Upper lobe of left lung (tissue), 6 donors: ENCODE data around the gene PROSER3. TPM values are rescaled to one million over a fixed set of nuclear protein-coding genes. Genes with fewer than 3 reads are reported as not detected.
A peak's percentile ranks its signal among the peaks of the same experiment; 100 is the strongest.
"Not testable (repeated sequence)": the region's sequence is repeated elsewhere in the genome, so short reads cannot be mapped to it uniquely, and the experiment has no call there.

Source experiments
- ATAC-seq, 2 donors: fragments of 200-7000 bp; cut with Tn5 transposase; one replicate each; pipeline ENCODE4 v1.9.1; 2022; ENCODE audit warnings: mild to moderate bottlenecking in 2 of 2, moderate library complexity in 2 of 2; ENCODE audit not compliant: low FRiP score in 2 of 2
- DNase-seq, 2 donors: peaks; one replicate each; pipeline ENCODE4 v3.0.0-alpha.2; 2019 to 2020
- H3K27ac ChIP-seq, 4 donors: fragments of 200-600 bp; sonication (generic); one replicate each; pipeline ENCODE4 v1.5.1; 2016 to 2019
- H3K27me3 ChIP-seq, 4 donors: fragments of 200-600 bp; sonication (generic); one replicate each; pipeline ENCODE4 v1.5.1; 2017 to 2019
- H3K36me3 ChIP-seq, 4 donors: fragments of 200-600 bp; sonication (generic); one replicate each; pipeline ENCODE4 v1.5.1; 2016 to 2019
- H3K4me1 ChIP-seq, 4 donors: fragments of 200-600 bp; sonication (generic); one replicate each; pipeline ENCODE4 v1.5.1; 2018 to 2019
- H3K4me3 ChIP-seq, 4 donors: fragments of 200-600 bp; sonication (generic); one replicate each; pipeline ENCODE4 v1.5.1; 2017 to 2019; ENCODE audit warnings: mild to moderate bottlenecking in 2 of 4, moderate library complexity in 1 of 4
- H3K9me3 ChIP-seq, 4 donors: fragments of 200-600 bp; sonication (generic); one replicate each; pipeline ENCODE4 v1.5.1; 2018 to 2019
- EP300 ChIP-seq, 4 donors: sonication (generic); formaldehyde crosslinking; IDR thresholded peaks; one replicate each; pipeline ENCODE4 v1.5.1; 2017; ENCODE audit warnings: antibody characterized with exemption in 4 of 4, control low read depth in 2 of 4
- POLR2A ChIP-seq, 4 donors: fragments of 450-650 bp; IDR thresholded peaks; one replicate each; pipeline ENCODE4 v1.5.1; 2016 to 2017; ENCODE audit warnings: antibody characterized with exemption in 4 of 4, mild to moderate bottlenecking in 2 of 4
- POLR2AphosphoS5 ChIP-seq, 2 donors: sonication (generic); formaldehyde crosslinking; IDR thresholded peaks; one replicate each; pipeline ENCODE4 v1.5.1; 2017; ENCODE audit warnings: antibody characterized with exemption in 2 of 2
- WGBS, 2 donors: methylation state at CpG; one replicate each; pipeline ENCODE4 v1.1.5; 2017 to 2018; 5-methylcytosine and 5-hydroxymethylcytosine counted together
- total RNA-seq, 6 donors: library from RNA; depleted of rRNA in 4 of 6; stranded (reverse); fragments of >200 nt in 4 of 6; gene quantifications; one replicate each; pipeline versions ENCODE4 v1.1.0 to v1.2.1, GENCODE V29; 2016 to 2021
- TF ChIP-seq, protein P1 (sequence below), 6 experiments: fragments of 450-650 bp in 4 of 6; fragments of 200-600 bp in 2 of 6; sonication (generic) in 2 of 6; IDR thresholded peaks; one replicate each; pipeline ENCODE4 v1.5.1; 2016 to 2019; ENCODE audit warnings: antibody characterized with exemption in 6 of 6
- donor health status: DM: no; HTN: no; CAD: no; lungs with moderate emphysema.
- donor health status: DM: no; HTN: yes; CAD: no; lungs with severe emphysema.

The PROSER3 gene
- total RNA-seq, 6 donors from 2014 or later: 13.8 to 32.5 (median 19.5) TPM

- peaks cover 0 to 9% (median under 1%) of the 10 kb centered on the region in 4 donors for H3K27me3 ChIP-seq
- WGBS, 2 donors: 84 to 88% methylated on average over 12 to 15 of the region's 15 CpGs
- no peaks in the 10 kb centered on the region for H3K9me3 ChIP-seq
- H3K4me3 ChIP-seq: no peak overlapping the region
- peaks cover 0 to 4% (median 0%) of the 10 kb centered on the region in 4 donors for H3K4me1 ChIP-seq
- no peaks in the 10 kb centered on the region for H3K36me3 ChIP-seq
- ATAC-seq: no peak
- H3K27ac ChIP-seq: no peak overlapping the region
- DNase-seq: peak in 1 of 2 donors; percentile 53
- TF ChIP-seq POLR2A (IDR thresholded peaks at IDR 0.05) (no peak), EP300 (IDR thresholded peaks at IDR 0.05) (no peak), POLR2AphosphoS5 (IDR thresholded peaks at IDR 0.05) (no peak)
- TF ChIP-seq, protein P1, sequence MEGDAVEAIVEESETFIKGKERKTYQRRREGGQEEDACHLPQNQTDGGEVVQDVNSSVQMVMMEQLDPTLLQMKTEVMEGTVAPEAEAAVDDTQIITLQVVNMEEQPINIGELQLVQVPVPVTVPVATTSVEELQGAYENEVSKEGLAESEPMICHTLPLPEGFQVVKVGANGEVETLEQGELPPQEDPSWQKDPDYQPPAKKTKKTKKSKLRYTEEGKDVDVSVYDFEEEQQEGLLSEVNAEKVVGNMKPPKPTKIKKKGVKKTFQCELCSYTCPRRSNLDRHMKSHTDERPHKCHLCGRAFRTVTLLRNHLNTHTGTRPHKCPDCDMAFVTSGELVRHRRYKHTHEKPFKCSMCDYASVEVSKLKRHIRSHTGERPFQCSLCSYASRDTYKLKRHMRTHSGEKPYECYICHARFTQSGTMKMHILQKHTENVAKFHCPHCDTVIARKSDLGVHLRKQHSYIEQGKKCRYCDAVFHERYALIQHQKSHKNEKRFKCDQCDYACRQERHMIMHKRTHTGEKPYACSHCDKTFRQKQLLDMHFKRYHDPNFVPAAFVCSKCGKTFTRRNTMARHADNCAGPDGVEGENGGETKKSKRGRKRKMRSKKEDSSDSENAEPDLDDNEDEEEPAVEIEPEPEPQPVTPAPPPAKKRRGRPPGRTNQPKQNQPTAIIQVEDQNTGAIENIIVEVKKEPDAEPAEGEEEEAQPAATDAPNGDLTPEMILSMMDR (IDR thresholded peaks at IDR 0.05): no peak
Measured at GRCh38 chr19:35792312-35792711, 34.3 kb downstream of the PROSER3 start.

GRCh38 chr19:35792888-35793287 lies 34.9 kb downstream of the PROSER3 start:
- Histone ChIP-seq H3K9me3 (no peaks in the 10 kb centered on the region), H3K4me1 (peaks cover 0 to 10% (median 0%) of the 10 kb centered on the region in 4 donors), H3K27ac (no peak overlapping the region), H3K4me3 (no peak overlapping the region), H3K36me3 (no peaks in the 10 kb centered on the region), H3K27me3 (peaks cover 0 to 11% (median 2%) of the 10 kb centered on the region in 4 donors)
- no peak for TF ChIP-seq POLR2A (IDR thresholded peaks at IDR 0.05)
- TF ChIP-seq POLR2AphosphoS5 (IDR thresholded peaks at IDR 0.05): no peak
- TF ChIP-seq EP300 (IDR thresholded peaks at IDR 0.05): no peak
- TF ChIP-seq, protein P1 (IDR thresholded peaks at IDR 0.05): no peak
- DNase-seq: peak in 1 of 2 donors; percentile 57
- ATAC-seq: no peak
- WGBS, 2 donors: 47 to 75% methylated on average over 2 to 8 of the region's 8 CpGs

GRCh38 chr19:35793381-35794165 lies 35.6 kb downstream of the PROSER3 start:
- Histone ChIP-seq H3K27ac (no peak overlapping the region), H3K4me1 (peaks cover 0 to 11% (median 0%) of the 10 kb centered on the region in 4 donors), H3K36me3 (no peaks in the 10 kb centered on the region), H3K9me3 (no peaks in the 10 kb centered on the region), H3K27me3 (peaks cover 0 to 11% (median 2%) of the 10 kb centered on the region in 4 donors), H3K4me3 (no peak overlapping the region)
- DNase-seq (no peak), ATAC-seq (peak in 1 of 2 donors; percentile 37)
- TF ChIP-seq POLR2A (IDR thresholded peaks at IDR 0.05) (no peak), EP300 (IDR thresholded peaks at IDR 0.05) (no peak), POLR2AphosphoS5 (IDR thresholded peaks at IDR 0.05) (no peak)
- TF ChIP-seq, protein P1 (IDR thresholded peaks at IDR 0.05): no peak
- WGBS, 2 donors: 73 to 78% methylated on average over 7 of the region's 7 CpGs

DNA sequence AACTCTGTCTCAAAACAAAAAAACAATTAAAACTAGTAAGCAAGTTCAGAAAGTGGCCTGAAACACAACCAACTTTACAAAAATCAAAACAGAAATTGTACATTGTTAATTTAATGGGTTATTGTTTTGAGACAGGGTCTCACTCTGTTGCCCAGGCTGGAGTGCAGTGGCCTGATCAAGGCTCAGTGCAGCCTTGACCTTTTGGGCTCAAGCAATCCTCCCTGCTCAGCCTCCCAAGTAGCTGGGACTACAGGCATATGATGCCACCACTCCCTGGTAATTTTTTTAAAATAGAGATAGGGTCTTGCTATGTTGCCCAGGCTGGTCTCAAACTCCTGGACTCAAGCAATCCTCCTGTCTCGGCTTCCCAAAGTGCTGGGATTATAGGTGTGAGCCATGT lies 37.6 kb downstream of the PROSER3 start:
- not testable (repeated sequence) for H3K9me3 ChIP-seq, DNase-seq, H3K4me3 ChIP-seq, H3K27ac ChIP-seq, ATAC-seq, H3K36me3 ChIP-seq
- peaks cover 0 to 11% (median 2%) of the 10 kb centered on the region in 4 donors for H3K27me3 ChIP-seq
- 75 to 100% methylated on average over 1 of the region's 1 CpG for WGBS, 2 donors
- H3K4me1 ChIP-seq: peaks cover 0 to 11% (median 0%) of the 10 kb centered on the region in 4 donors

GRCh38 chr19:35796645-35797542 lies 38.9 kb downstream of the PROSER3 start:
- 15 to 18% methylated on average over 36 to 37 of the region's 39 CpGs for WGBS, 2 donors
- ATAC-seq (no peak), DNase-seq (peak in 1 of 2 donors; percentile 47)
- peaks cover 0 to 11% (median 0%) of the 10 kb centered on the region in 4 donors for H3K4me1 ChIP-seq
- TF ChIP-seq POLR2A (IDR thresholded peaks at IDR 0.05) (no peak), EP300 (IDR thresholded peaks at IDR 0.05) (no peak), POLR2AphosphoS5 (IDR thresholded peaks at IDR 0.05) (no peak)
- TF ChIP-seq, protein P1 (IDR thresholded peaks at IDR 0.05): no peak
- no peaks in the 10 kb centered on the region for H3K36me3 ChIP-seq
- H3K4me3 ChIP-seq: no peak overlapping the region
- H3K27me3 ChIP-seq: peaks cover 0 to 11% (median 2%) of the 10 kb centered on the region in 4 donors
- no peaks in the 10 kb centered on the region for H3K9me3 ChIP-seq
- no peak overlapping the region for H3K27ac ChIP-seq
